OCI-LY7 (cell line): Measurements from ENCODE around the gene SLC15A2. TPM values are rescaled to one million over a fixed set of nuclear protein-coding genes. Genes with fewer than 3 reads are reported as not detected.

Experiments
- BruUV-seq: library from RNA; stranded (reverse); fragments of 400-500 nt; replicated peaks from 2 replicates; lab custom pipeline; 2021; lab: Mats Ljungman, UMichigan
- CTCF ChIA-PET: fragments of 300-600 bp; sonication (Branson Sonifier 250); formaldehyde crosslinking; loops from one replicate; lab custom pipeline; 2022; ENCODE audit warnings: antibody characterized with exemption; ENCODE audit not compliant: unreplicated experiment; lab: Charles Lee
- POLR2A ChIA-PET: fragments of 300-600 bp; sonication (Branson Sonifier 250); formaldehyde crosslinking; loops from one replicate; lab custom pipeline; 2022; ENCODE audit warnings: antibody characterized with exemption; lab: Charles Lee
- DNase-seq: peaks from one replicate; pipeline ENCODE4 v3.0.0-alpha.2; 2015; ENCODE audit warnings: low spot score
- H2AFZ ChIP-seq: fragments of 200-600 bp; sonication (generic), shearing (Covaris generic); 2 replicates; pipeline ENCODE4 v1.6.1; 2014; ENCODE audit warnings: mild to moderate bottlenecking, antibody characterized with exemption, low read length, moderate library complexity
- H3K27ac ChIP-seq: fragments of 200-600 bp; sonication (generic); 2 replicates; pipeline ENCODE4 v1.5.1; 2014; ENCODE audit warnings: mixed run types, low read depth, mild to moderate bottlenecking, moderate library complexity, low read length, inconsistent platforms; ENCODE audit not compliant: poor library complexity, severe bottlenecking
- H3K36me3 ChIP-seq: fragments of 200-600 bp; sonication (generic); 2 replicates; pipeline ENCODE4 v1.6.1; 2014; ENCODE audit warnings: mild to moderate bottlenecking, antibody characterized with exemption, low read length, moderate library complexity, mixed read lengths; ENCODE audit not compliant: insufficient read depth
- H3K4me1 ChIP-seq: fragments of 200-600 bp; sonication (generic); 2 replicates; pipeline ENCODE4 v1.5.1; 2014; ENCODE audit warnings: mild to moderate bottlenecking, low read length; ENCODE audit not compliant: insufficient read depth, poor library complexity, severe bottlenecking
- H3K4me2 ChIP-seq: fragments of 200-600 bp; sonication (generic); 2 replicates; pipeline ENCODE4 v1.6.1; 2014; ENCODE audit warnings: mild to moderate bottlenecking, low read length
- H3K4me3 ChIP-seq: fragments of 200-600 bp; sonication (generic); 2 replicates; pipeline ENCODE4 v1.5.1; 2014; ENCODE audit warnings: mild to moderate bottlenecking, low read depth, low read length; ENCODE audit not compliant: poor library complexity, severe bottlenecking
- H3K79me2 ChIP-seq: fragments of 200-600 bp; sonication (generic); 2 replicates; pipeline ENCODE4 v1.6.1; 2016; ENCODE audit warnings: low read depth, mild to moderate bottlenecking, low read length, moderate library complexity, mixed read lengths; ENCODE audit not compliant: insufficient read depth
- H3K9me2 ChIP-seq: fragments of 200-600 bp; sonication (generic); 2 replicates; pipeline ENCODE4 v1.6.1; 2016; ENCODE audit warnings: mild to moderate bottlenecking, low read length, mixed read lengths; ENCODE audit not compliant: insufficient read depth
- H3K9me3 ChIP-seq: fragments of 200-600 bp; sonication (generic); 2 replicates; pipeline ENCODE4 v1.6.1; 2014; ENCODE audit warnings: mild to moderate bottlenecking, mixed run types, low read length, mixed read lengths
- H4K20me1 ChIP-seq: fragments of 200-600 bp; sonication (generic); 2 replicates; pipeline ENCODE4 v1.6.1; 2014; ENCODE audit warnings: mild to moderate bottlenecking, antibody characterized with exemption, low read length, moderate library complexity, mixed read lengths; ENCODE audit not compliant: insufficient read depth
- EZH2phosphoT487 ChIP-seq: fragments of 200-600 bp; sonication (generic); IDR thresholded peaks from 2 replicates; pipeline ENCODE4 v1.6.1; 2018; ENCODE audit warnings: low read depth, borderline replicate concordance, mild to moderate bottlenecking, mixed run types, antibody characterized with exemption, low read length, moderate library complexity, mixed read lengths
- intact Hi-C: fragments of 100-400 bp; cut with micrococcal nuclease; formaldehyde crosslinking; loops from one replicate; pipeline ENCODE4 v1.10.0; 2022; ENCODE audit not compliant: unreplicated experiment
- total RNA-seq, 2 experiments: library from RNA; depleted of rRNA in 1 of 2; stranded (reverse); fragments of >200 nt in 1 of 2; shearing (Covaris generic) in 1 of 2; gene quantifications; 2 replicates each; pipeline ENCODE4 v1.2.3, GENCODE V29; 2014 to 2022
- TF ChIP-seq, protein P1 (sequence below): fragments of 200-600 bp; sonication (generic); conservative IDR thresholded peaks from 2 replicates; pipeline ENCODE4 v1.5.1; 2014; ENCODE audit warnings: mild to moderate bottlenecking, antibody characterized with exemption, low read length, moderate library complexity, mixed read lengths

SLC15A2 gene
- total RNA-seq, 2 experiments from 2014 or later, result 14.0 to 25.3 TPM

DNA sequence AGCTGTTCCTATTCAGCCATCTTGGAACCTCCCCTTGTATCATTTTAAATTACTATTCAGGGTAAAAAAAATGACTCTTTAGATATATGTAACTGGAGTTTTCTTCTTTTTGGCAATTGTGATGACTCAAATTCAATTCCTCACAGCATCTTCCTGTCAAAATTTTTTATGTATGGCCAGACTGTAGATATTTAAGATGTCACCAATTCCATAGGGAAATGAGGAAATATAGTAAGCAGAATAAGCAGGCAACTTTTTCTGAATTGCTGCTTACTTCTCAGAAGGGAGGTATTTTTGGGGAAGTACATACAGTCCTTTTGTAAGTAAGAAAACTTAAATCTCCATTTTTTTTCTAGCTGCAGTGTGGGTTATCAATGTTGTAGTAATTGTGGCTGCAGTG, 30.4 kb upstream of the SLC15A2 start:
- Histone ChIP-seq H3K9me3 (no peaks in the 10 kb centered on the region), H3K9me2 (no peaks in the 10 kb centered on the region), H3K4me2 (no peak overlapping the region), H2AFZ (no peak overlapping the region), H3K27ac (no peak overlapping the region), H4K20me1 (no peaks in the 10 kb centered on the region), H3K4me1 (no peaks in the 10 kb centered on the region), H3K36me3 (peaks cover 69% of the 10 kb centered on the region), H3K4me3 (no peak overlapping the region), H3K79me2 (peaks cover 10% of the 10 kb centered on the region; the same call in 1 of the 2 replicates)
- no peak for DNase-seq
- ChIA-PET CTCF (no interaction called here), POLR2A (interaction anchor here (0.6 to 2.0 kb wide), 3 partner anchors 10 to 180 kb away, joined by 3 to 15 read pairs (median 3); no protein-coding TSS in a partner anchor)
- TF ChIP-seq, protein P1, sequence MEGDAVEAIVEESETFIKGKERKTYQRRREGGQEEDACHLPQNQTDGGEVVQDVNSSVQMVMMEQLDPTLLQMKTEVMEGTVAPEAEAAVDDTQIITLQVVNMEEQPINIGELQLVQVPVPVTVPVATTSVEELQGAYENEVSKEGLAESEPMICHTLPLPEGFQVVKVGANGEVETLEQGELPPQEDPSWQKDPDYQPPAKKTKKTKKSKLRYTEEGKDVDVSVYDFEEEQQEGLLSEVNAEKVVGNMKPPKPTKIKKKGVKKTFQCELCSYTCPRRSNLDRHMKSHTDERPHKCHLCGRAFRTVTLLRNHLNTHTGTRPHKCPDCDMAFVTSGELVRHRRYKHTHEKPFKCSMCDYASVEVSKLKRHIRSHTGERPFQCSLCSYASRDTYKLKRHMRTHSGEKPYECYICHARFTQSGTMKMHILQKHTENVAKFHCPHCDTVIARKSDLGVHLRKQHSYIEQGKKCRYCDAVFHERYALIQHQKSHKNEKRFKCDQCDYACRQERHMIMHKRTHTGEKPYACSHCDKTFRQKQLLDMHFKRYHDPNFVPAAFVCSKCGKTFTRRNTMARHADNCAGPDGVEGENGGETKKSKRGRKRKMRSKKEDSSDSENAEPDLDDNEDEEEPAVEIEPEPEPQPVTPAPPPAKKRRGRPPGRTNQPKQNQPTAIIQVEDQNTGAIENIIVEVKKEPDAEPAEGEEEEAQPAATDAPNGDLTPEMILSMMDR, result no peak
- no peak for TF ChIP-seq EZH2phosphoT487
- intact Hi-C loops, result no loop called here
- no TSS peak for BruUV-seq

GRCh38 chr3:121869736-121870135, 24.5 kb upstream of the SLC15A2 start:
- H3K79me2 ChIP-seq, result peaks cover 2% of the 10 kb centered on the region; the same call in 1 of the 2 replicates
- intact Hi-C loops, result no loop called here
- no TSS peak for BruUV-seq

DNA sequence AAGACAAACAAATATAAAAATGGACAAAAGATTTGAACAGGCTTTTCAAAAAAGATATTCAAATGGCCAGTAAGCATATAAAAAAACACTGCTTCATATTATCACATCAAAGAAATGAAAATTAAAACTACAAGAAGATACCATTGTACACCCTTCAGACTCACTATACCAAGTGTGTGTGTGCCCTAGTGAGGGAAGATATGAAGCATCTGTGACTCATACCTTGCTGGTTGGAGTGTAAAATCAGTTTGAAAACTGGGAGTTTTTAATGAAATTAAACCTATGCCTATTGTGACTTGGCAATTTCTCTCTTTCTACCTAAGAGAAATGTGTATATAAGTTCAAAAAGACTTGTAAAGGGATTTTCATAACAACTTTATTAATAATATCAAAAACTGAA, 23.5 kb upstream of the SLC15A2 start:
- ChIA-PET POLR2A (interaction anchor here (0.7 to 1.2 kb wide), 6 partner anchors 8 to 171 kb away, joined by 3 to 5 read pairs (median 3); no protein-coding TSS in a partner anchor), CTCF (no interaction called here)
- H3K4me1 ChIP-seq, result peaks cover 14% of the 10 kb centered on the region
- no peaks in the 10 kb centered on the region for H3K9me2 ChIP-seq
- no peaks in the 10 kb centered on the region for H3K9me3 ChIP-seq
- no peak overlapping the region for H3K4me2 ChIP-seq
- H3K4me3 ChIP-seq, result no peak overlapping the region
- no peaks in the 10 kb centered on the region; the same call in 1 of the 2 replicates for H3K79me2 ChIP-seq
- no peak for TF ChIP-seq EZH2phosphoT487
- TF ChIP-seq, protein P1, result no peak
- H4K20me1 ChIP-seq, result no peaks in the 10 kb centered on the region
- no peak overlapping the region for H3K27ac ChIP-seq
- H2AFZ ChIP-seq, result no peak overlapping the region
- intact Hi-C loops, result no loop called here
- no peak for DNase-seq
- peaks cover 93% of the 10 kb centered on the region for H3K36me3 ChIP-seq
- no TSS peak for BruUV-seq

More at GRCh38 chr3:121869736-121870135, 24.5 kb upstream of the SLC15A2 start:
- ChIA-PET POLR2A (interaction anchor here (0.5 to 1.2 kb wide), 8 partner anchors 10 to 170 kb away, joined by 3 to 5 read pairs (median 3); partner anchors contain the start of gene SLC15A2), CTCF (no interaction called here)
- no peak for DNase-seq
- no peaks in the 10 kb centered on the region for H3K9me3 ChIP-seq
- H4K20me1 ChIP-seq, result no peaks in the 10 kb centered on the region
- TF ChIP-seq, protein P1, result no peak
- TF ChIP-seq EZH2phosphoT487, result no peak
- no peak overlapping the region for H2AFZ ChIP-seq
- H3K36me3 ChIP-seq, result peaks cover 94% of the 10 kb centered on the region
- H3K4me1 ChIP-seq, result peaks cover 14% of the 10 kb centered on the region
- no peaks in the 10 kb centered on the region for H3K9me2 ChIP-seq
- no peak overlapping the region for H3K4me2 ChIP-seq
- H3K4me3 ChIP-seq, result no peak overlapping the region
- H3K27ac ChIP-seq, result no peak overlapping the region
